Transverse colon (tissue), 4 donors: Measurements from ENCODE around the gene GIMAP8. TPM values are rescaled to one million over a fixed set of nuclear protein-coding genes. Genes with fewer than 3 reads are reported as not detected.

Experiments used
- DNase-seq: peaks from one replicate; pipeline ENCODE4 v3.0.0-alpha.2; 2019
- H3K27ac ChIP-seq, 4 donors: fragments of 200-600 bp; sonication (generic); 2 replicates each; pipeline ENCODE4 v1.5.1; 2016 to 2018; ENCODE audit warnings: inconsistent platforms in 4 of 4
- H3K27me3 ChIP-seq: fragments of 200-600 bp; sonication (generic); 2 replicates; pipeline ENCODE4 v1.5.1; 2017; ENCODE audit warnings: inconsistent platforms
- H3K36me3 ChIP-seq, 4 donors: fragments of 200-600 bp; sonication (generic); 2 replicates each; pipeline ENCODE4 v1.5.1; 2017 to 2019; ENCODE audit warnings: inconsistent platforms in 4 of 4
- H3K4me1 ChIP-seq, 4 donors: fragments of 200-600 bp; sonication (generic); 2 replicates each; pipeline ENCODE4 v1.5.1; 2017 to 2020; ENCODE audit warnings: inconsistent platforms in 4 of 4
- H3K4me3 ChIP-seq, 4 donors: fragments of 200-600 bp; sonication (generic); 1 replicate in 1 of 4; 2 replicates in 3 of 4; pipeline versions ENCODE4 v1.5.1 to v1.6.1; 2017 to 2019; ENCODE audit warnings: inconsistent platforms in 4 of 4
- H3K9me3 ChIP-seq, 2 donors: fragments of 200-600 bp; sonication (generic); 2 replicates each; pipeline ENCODE4 v1.5.1; 2017 to 2019; ENCODE audit warnings: inconsistent platforms in 2 of 2
- EP300 ChIP-seq: sonication (generic); formaldehyde crosslinking; IDR thresholded peaks from one replicate; pipeline ENCODE4 v1.6.1; 2017; ENCODE audit warnings: antibody characterized with exemption, low read depth
- POLR2A ChIP-seq: fragments of 450-650 bp; IDR thresholded peaks from one replicate; pipeline ENCODE4 v1.6.1; 2016; ENCODE audit warnings: antibody characterized with exemption, mild to moderate bottlenecking, moderate library complexity
- POLR2AphosphoS5 ChIP-seq, 3 donors: sonication (generic); formaldehyde crosslinking; IDR thresholded peaks; one replicate each; pipeline ENCODE4 v1.6.1; 2016; ENCODE audit warnings: antibody characterized with exemption in 3 of 3
- WGBS, 2 donors: methylation state at CpG; one replicate each; pipeline ENCODE4 v1.1.5; 2018; ENCODE audit warnings: low coverage in 1 of 2; 5-methylcytosine and 5-hydroxymethylcytosine counted together
- in situ Hi-C, 4 donors: fragments of 200-750 bp; cut with MboI; loops; one replicate each; pipeline versions ENCODE4 v1.15.0 to v1.15.1; 2017; ENCODE audit warnings: low sequenced_read_pairs in 3 of 4, low pct_ligation_motif_present in 1 of 4, low pct_unique_long_range_greater_than_20kb in 1 of 4
- intact Hi-C: fragments of 100-400 bp; cut with DNase I; formaldehyde crosslinking; loops from one replicate; pipeline ENCODE4 v1.15.1; 2023; ENCODE audit warnings: low total_unique reads
- total RNA-seq, 4 donors: library from RNA; depleted of rRNA; stranded (reverse); fragments of >200 nt; gene quantifications; one replicate each; pipeline ENCODE4 v1.1.0, GENCODE V29; 2016
- TF ChIP-seq, protein P1 (sequence below), 5 experiments: fragments of 200-600 bp in 3 of 5; fragments of 450-650 bp in 2 of 5; sonication (generic) in 3 of 5; IDR thresholded peaks; 1 replicate in 2 of 5; 2 replicates in 3 of 5; pipeline ENCODE4 v1.5.1; 2016 to 2017; ENCODE audit warnings: antibody characterized with exemption in 5 of 5, inconsistent platforms in 3 of 5, mild to moderate bottlenecking in 2 of 5, moderate library complexity in 1 of 5

The GIMAP8 gene
- total RNA-seq, 4 donors from 2014 or later: 1.5 to 4.3 (median 2.9) TPM

DNA sequence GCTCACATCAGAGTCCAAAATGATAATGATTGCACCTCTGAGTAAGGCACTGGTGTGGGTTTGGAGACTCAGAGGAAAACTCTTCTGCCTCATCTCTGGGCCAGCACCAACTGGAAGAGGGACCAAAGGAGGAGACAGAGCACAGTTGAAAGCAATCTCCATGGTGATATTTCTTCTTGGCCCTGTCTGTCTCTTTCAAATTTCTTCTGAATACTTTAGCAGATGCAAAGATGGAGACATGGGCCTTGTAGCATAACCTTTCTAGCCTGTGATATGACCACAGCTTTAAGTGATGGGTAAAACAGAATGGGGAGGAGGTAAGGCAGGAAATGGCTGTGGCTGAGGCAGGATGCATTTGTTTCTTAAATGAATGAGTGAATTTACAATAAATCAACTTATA, 52.1 kb downstream of the GIMAP8 start:
- Histone ChIP-seq H3K27ac (peak overlapping the region in 2 of 4 donors; percentile 14 to 23), H3K9me3 (no peaks in the 10 kb centered on the region), H3K4me3 (no peak overlapping the region), H3K36me3 (no peaks in the 10 kb centered on the region), H3K27me3 (no peaks in the 10 kb centered on the region), H3K4me1 (no peaks in the 10 kb centered on the region)
- no peak for TF ChIP-seq POLR2A
- TF ChIP-seq, protein P1, sequence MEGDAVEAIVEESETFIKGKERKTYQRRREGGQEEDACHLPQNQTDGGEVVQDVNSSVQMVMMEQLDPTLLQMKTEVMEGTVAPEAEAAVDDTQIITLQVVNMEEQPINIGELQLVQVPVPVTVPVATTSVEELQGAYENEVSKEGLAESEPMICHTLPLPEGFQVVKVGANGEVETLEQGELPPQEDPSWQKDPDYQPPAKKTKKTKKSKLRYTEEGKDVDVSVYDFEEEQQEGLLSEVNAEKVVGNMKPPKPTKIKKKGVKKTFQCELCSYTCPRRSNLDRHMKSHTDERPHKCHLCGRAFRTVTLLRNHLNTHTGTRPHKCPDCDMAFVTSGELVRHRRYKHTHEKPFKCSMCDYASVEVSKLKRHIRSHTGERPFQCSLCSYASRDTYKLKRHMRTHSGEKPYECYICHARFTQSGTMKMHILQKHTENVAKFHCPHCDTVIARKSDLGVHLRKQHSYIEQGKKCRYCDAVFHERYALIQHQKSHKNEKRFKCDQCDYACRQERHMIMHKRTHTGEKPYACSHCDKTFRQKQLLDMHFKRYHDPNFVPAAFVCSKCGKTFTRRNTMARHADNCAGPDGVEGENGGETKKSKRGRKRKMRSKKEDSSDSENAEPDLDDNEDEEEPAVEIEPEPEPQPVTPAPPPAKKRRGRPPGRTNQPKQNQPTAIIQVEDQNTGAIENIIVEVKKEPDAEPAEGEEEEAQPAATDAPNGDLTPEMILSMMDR (IDR thresholded peaks at IDR 0.05): no peak
- intact Hi-C loops: no loop called here
- DNase-seq: no peak
- in situ Hi-C loops: no loop called here

DNA sequence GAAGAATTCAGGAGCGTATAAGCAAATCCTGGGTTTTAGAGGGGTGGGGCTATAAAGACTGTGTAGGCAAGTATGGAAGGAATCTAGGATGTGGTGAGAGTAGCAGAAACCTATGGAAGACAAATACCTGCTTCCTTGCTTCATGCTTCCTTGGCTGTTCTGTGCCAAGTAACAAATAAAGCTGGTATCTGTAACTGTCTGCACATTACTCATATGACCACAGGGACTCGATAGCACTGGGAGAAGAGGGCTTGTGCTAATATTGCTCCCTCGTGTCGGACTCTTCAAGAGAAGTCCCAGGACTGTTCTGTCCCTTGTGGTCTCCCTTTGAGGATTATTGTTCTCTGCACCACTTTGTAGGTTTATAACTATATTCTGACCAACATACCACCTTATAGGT, 52.7 kb downstream of the GIMAP8 start:
- no peak for DNase-seq
- Histone ChIP-seq H3K27me3 (no peaks in the 10 kb centered on the region), H3K27ac (peak overlapping the region in 3 of 4 donors; percentile 29 to 37 (median 29)), H3K4me1 (no peaks in the 10 kb centered on the region), H3K4me3 (no peak overlapping the region), H3K36me3 (no peaks in the 10 kb centered on the region), H3K9me3 (no peaks in the 10 kb centered on the region)
- in situ Hi-C loops (no loop called here), intact Hi-C loops (no loop called here)
- TF ChIP-seq EP300: no peak
- TF ChIP-seq POLR2A: no peak
- 77 to 81% methylated on average over 2 to 4 of the region's 4 CpGs for WGBS, 2 donors

DNA sequence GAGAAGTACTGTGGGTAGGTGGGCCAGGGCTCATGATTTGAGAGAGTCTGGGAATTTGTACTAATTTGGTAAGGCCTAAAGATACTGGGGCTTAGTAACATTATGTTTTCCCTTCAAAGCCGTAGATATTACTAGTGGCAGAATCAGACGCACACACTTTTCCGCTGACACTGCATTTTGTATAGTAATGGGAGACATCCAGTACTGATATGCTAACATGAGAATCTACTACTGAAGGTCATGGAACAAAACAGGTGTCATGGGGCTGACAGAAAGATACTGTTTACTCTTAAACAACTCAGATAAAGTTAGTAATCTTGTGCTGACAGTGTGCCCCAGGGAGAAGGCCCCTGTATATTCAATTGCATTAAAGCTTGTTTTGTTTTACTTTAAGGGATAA, 53.2 kb downstream of the GIMAP8 start:
- Histone ChIP-seq H3K27ac (peak overlapping the region in 2 of 4 donors; percentile 29 to 37), H3K9me3 (no peaks in the 10 kb centered on the region), H3K4me1 (no peaks in the 10 kb centered on the region), H3K4me3 (no peak overlapping the region), H3K27me3 (no peaks in the 10 kb centered on the region), H3K36me3 (no peaks in the 10 kb centered on the region)
- TF ChIP-seq, protein P1 (IDR thresholded peaks at IDR 0.05): no peak
- in situ Hi-C loops: no loop called here
- DNase-seq: no peak
- intact Hi-C loops: no loop called here
- 78 to 95% methylated on average over 3 of the region's 3 CpGs for WGBS, 2 donors

DNA sequence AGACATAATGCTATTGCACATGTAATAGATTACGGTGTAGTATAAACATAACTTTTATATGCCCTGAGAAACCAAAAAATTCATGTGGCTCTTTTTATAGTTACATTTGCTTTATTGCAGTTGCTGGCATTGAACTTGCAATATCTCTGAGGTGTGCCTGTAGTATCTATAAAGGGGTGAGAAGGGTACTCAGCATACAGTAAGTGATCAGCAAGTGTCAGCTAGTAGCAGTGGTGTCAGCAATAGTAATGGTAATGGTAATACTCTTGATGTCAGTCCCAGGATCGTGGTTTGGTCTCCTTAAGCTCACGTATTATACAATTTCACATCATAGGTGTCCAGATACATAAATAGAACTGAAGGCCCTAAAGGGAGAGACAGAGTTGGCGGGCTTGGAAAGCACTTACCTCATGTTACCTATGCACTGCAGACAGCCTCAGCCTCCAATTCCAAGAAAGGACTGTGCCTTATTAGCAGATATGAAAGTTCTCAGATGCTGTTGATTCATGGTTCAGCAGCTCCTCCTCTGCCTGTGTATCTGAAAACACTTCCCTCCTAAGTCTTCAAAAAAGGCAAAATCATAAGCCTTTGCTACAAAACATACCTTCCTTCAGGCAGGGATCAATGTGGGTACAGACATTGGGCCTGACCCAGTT, 57.6 kb downstream of the GIMAP8 start:
- H3K9me3 ChIP-seq: no peaks in the 10 kb centered on the region
- no peak overlapping the region for H3K4me3 ChIP-seq
- DNase-seq: no peak
- H3K27ac ChIP-seq: no peak overlapping the region
- in situ Hi-C loops (no loop called here), intact Hi-C loops (no loop called here)
- H3K27me3 ChIP-seq: no peaks in the 10 kb centered on the region
- TF ChIP-seq POLR2A: no peak
- no peak for TF ChIP-seq POLR2AphosphoS5 (IDR thresholded peaks at IDR 0.05)
- TF ChIP-seq, protein P1 (IDR thresholded peaks at IDR 0.05): no peak
- no peak for TF ChIP-seq EP300
- H3K36me3 ChIP-seq: no peaks in the 10 kb centered on the region
- 74 to 82% methylated on average over 4 of the region's 4 CpGs for WGBS, 2 donors
- no peaks in the 10 kb centered on the region for H3K4me1 ChIP-seq

DNA sequence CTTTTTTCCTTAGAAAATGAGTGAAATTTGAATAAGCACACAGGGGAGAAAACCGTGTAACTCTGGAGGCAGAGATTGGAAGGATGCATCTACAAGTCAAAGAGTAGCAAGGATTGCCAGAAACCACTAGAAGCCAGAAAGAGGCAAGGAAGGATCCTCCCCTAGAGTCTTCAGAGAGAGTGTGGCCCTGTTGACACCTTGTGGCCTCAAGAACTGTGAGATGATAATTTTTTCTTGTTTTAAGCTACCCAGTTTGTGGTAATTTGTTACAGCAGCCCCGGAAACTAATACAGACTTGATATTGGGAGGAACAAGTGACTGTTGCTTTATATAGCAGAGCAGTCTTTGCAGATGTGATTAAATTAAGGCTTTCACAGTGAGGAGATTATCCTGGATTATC, 60.6 kb downstream of the GIMAP8 start:
- Histone ChIP-seq H3K27me3 (no peaks in the 10 kb centered on the region), H3K27ac (no peak overlapping the region), H3K4me1 (peaks cover 0 to 9% (median 0%) of the 10 kb centered on the region in 4 donors), H3K36me3 (no peaks in the 10 kb centered on the region), H3K4me3 (no peak overlapping the region), H3K9me3 (no peaks in the 10 kb centered on the region)
- no peak for DNase-seq
- in situ Hi-C loops: no loop called here
- TF ChIP-seq EP300 (no peak), POLR2AphosphoS5 (IDR thresholded peaks at IDR 0.05) (no peak), POLR2A (no peak)
- TF ChIP-seq, protein P1 (IDR thresholded peaks at IDR 0.05): no peak
- intact Hi-C loops: no loop called here
- 65 to 93% methylated on average over 2 of the region's 2 CpGs for WGBS, 2 donors
